Measurements from ENCODE around the gene PHACTR3. TPM values are rescaled to one million over a fixed set of nuclear protein-coding genes. Genes with fewer than 3 reads are reported as not detected.

The PHACTR3 gene
- total RNA-seq, 3 donors from 2014 or later, result 0.11 TPM; not detected in 2

- no peaks in the 10 kb centered on the region for H3K4me1 Mint-ChIP-seq (ENCODE audit: low read depth)
- DNase-seq, result no peak
- ATAC-seq, result no peak
- H3K27me3 Mint-ChIP-seq (ENCODE audit: low read depth), result peaks cover 11% of the 10 kb centered on the region
- H3K9me3 Mint-ChIP-seq, result no peaks in the 10 kb centered on the region
- no peaks in the 10 kb centered on the region for H3K36me3 Mint-ChIP-seq (ENCODE audit: insufficient read depth)
- no peak overlapping the region for H3K4me3 Mint-ChIP-seq
Measured at GRCh38 chr20:59754551-59754950, 150.2 kb downstream of the PHACTR3 start.

GRCh38 chr20:59756241-59756640, 151.9 kb downstream of the PHACTR3 start:
- peaks cover 15% of the 10 kb centered on the region for H3K27me3 Mint-ChIP-seq (ENCODE audit: low read depth)
- ATAC-seq (no peak), DNase-seq (no peak)
- H3K9me3 Mint-ChIP-seq, result no peaks in the 10 kb centered on the region
- H3K4me1 Mint-ChIP-seq (ENCODE audit: low read depth), result no peaks in the 10 kb centered on the region
- no peaks in the 10 kb centered on the region for H3K36me3 Mint-ChIP-seq (ENCODE audit: insufficient read depth)
- no peak overlapping the region for H3K4me3 Mint-ChIP-seq

- H3K4me3 Mint-ChIP-seq, result no peak overlapping the region
- peaks cover 7% of the 10 kb centered on the region for H3K9me3 Mint-ChIP-seq
- DNase-seq (no peak), ATAC-seq (no peak)
- no peaks in the 10 kb centered on the region for H3K36me3 Mint-ChIP-seq (ENCODE audit: insufficient read depth)
- peaks cover 6% of the 10 kb centered on the region for H3K27me3 Mint-ChIP-seq (ENCODE audit: low read depth)
- H3K4me1 Mint-ChIP-seq (ENCODE audit: low read depth), result no peaks in the 10 kb centered on the region
Measured at GRCh38 chr20:59764037-59764436, 159.7 kb downstream of the PHACTR3 start.

- Mint-ChIP-seq H3K4me1 (ENCODE audit: low read depth) (no peaks in the 10 kb centered on the region), H3K27me3 (ENCODE audit: low read depth) (peaks cover 1% of the 10 kb centered on the region), H3K36me3 (ENCODE audit: insufficient read depth) (no peaks in the 10 kb centered on the region), H3K4me3 (no peak overlapping the region), H3K9me3 (peaks cover 7% of the 10 kb centered on the region)
- ATAC-seq, result no peak
- no peak for DNase-seq
Measured at GRCh38 chr20:59765599-59766177, 161.3 kb downstream of the PHACTR3 start.

- ATAC-seq, result no peak
- peaks cover 7% of the 10 kb centered on the region for H3K9me3 Mint-ChIP-seq
- H3K4me1 Mint-ChIP-seq (ENCODE audit: low read depth), result no peaks in the 10 kb centered on the region
- H3K36me3 Mint-ChIP-seq (ENCODE audit: insufficient read depth), result no peaks in the 10 kb centered on the region
- DNase-seq, result no peak
- H3K27me3 Mint-ChIP-seq (ENCODE audit: low read depth), result peaks cover 1% of the 10 kb centered on the region
- H3K4me3 Mint-ChIP-seq, result no peak overlapping the region
Measured at GRCh38 chr20:59767656-59768055, 163.3 kb downstream of the PHACTR3 start.

GRCh38 chr20:59770270-59770669, 165.9 kb downstream of the PHACTR3 start:
- Mint-ChIP-seq H3K36me3 (ENCODE audit: insufficient read depth) (no peaks in the 10 kb centered on the region), H3K4me1 (ENCODE audit: low read depth) (no peaks in the 10 kb centered on the region), H3K27me3 (ENCODE audit: low read depth) (no peaks in the 10 kb centered on the region), H3K9me3 (no peaks in the 10 kb centered on the region), H3K4me3 (no peak overlapping the region)
- ATAC-seq (no peak), DNase-seq (no peak)

- DNase-seq (no peak), ATAC-seq (no peak)
- no peaks in the 10 kb centered on the region for H3K27me3 Mint-ChIP-seq (ENCODE audit: low read depth)
- H3K4me1 Mint-ChIP-seq (ENCODE audit: low read depth), result no peaks in the 10 kb centered on the region
- no peaks in the 10 kb centered on the region for H3K9me3 Mint-ChIP-seq
- H3K36me3 Mint-ChIP-seq (ENCODE audit: insufficient read depth), result no peaks in the 10 kb centered on the region
- no peak overlapping the region for H3K4me3 Mint-ChIP-seq
Measured at GRCh38 chr20:59770851-59771250, 166.5 kb downstream of the PHACTR3 start.

GRCh38 chr20:59771506-59772372, 167.4 kb downstream of the PHACTR3 start:
- H3K36me3 Mint-ChIP-seq (ENCODE audit: insufficient read depth), result no peaks in the 10 kb centered on the region
- H3K27me3 Mint-ChIP-seq (ENCODE audit: low read depth), result peaks cover under 1% of the 10 kb centered on the region
- ATAC-seq, result no peak
- H3K9me3 Mint-ChIP-seq, result no peaks in the 10 kb centered on the region
- no peak for DNase-seq
- no peaks in the 10 kb centered on the region for H3K4me1 Mint-ChIP-seq (ENCODE audit: low read depth)
- no peak overlapping the region for H3K4me3 Mint-ChIP-seq

- Mint-ChIP-seq H3K27me3 (ENCODE audit: low read depth) (peaks cover 3% of the 10 kb centered on the region), H3K36me3 (ENCODE audit: insufficient read depth) (no peaks in the 10 kb centered on the region), H3K4me3 (no peak overlapping the region), H3K4me1 (ENCODE audit: low read depth) (no peaks in the 10 kb centered on the region), H3K9me3 (no peaks in the 10 kb centered on the region)
- no peak for DNase-seq
- ATAC-seq, result no peak
Measured at GRCh38 chr20:59772373-59772705, 168.0 kb downstream of the PHACTR3 start.

GRCh38 chr20:59772931-59773913, 168.9 kb downstream of the PHACTR3 start:
- Mint-ChIP-seq H3K4me3 (no peak overlapping the region), H3K9me3 (no peaks in the 10 kb centered on the region), H3K27me3 (ENCODE audit: low read depth) (peaks cover 3% of the 10 kb centered on the region), H3K4me1 (ENCODE audit: low read depth) (no peaks in the 10 kb centered on the region), H3K36me3 (ENCODE audit: insufficient read depth) (no peaks in the 10 kb centered on the region)
- DNase-seq (no peak), ATAC-seq (no peak)

GRCh38 chr20:59774204-59774641, 169.9 kb downstream of the PHACTR3 start:
- Mint-ChIP-seq H3K9me3 (no peaks in the 10 kb centered on the region), H3K36me3 (ENCODE audit: insufficient read depth) (no peaks in the 10 kb centered on the region), H3K4me3 (no peak overlapping the region), H3K4me1 (ENCODE audit: low read depth) (no peaks in the 10 kb centered on the region), H3K27me3 (ENCODE audit: low read depth) (peaks cover 3% of the 10 kb centered on the region)
- DNase-seq (no peak), ATAC-seq (no peak)

GRCh38 chr20:59774921-59775686, 170.8 kb downstream of the PHACTR3 start:
- DNase-seq, result no peak
- H3K4me3 Mint-ChIP-seq, result no peak overlapping the region
- peaks cover 3% of the 10 kb centered on the region for H3K27me3 Mint-ChIP-seq (ENCODE audit: low read depth)
- no peaks in the 10 kb centered on the region for H3K36me3 Mint-ChIP-seq (ENCODE audit: insufficient read depth)
- no peaks in the 10 kb centered on the region for H3K9me3 Mint-ChIP-seq
- ATAC-seq, result no peak
- no peaks in the 10 kb centered on the region for H3K4me1 Mint-ChIP-seq (ENCODE audit: low read depth)

- Mint-ChIP-seq H3K4me1 (ENCODE audit: low read depth) (no peaks in the 10 kb centered on the region), H3K27me3 (ENCODE audit: low read depth) (peaks cover 3% of the 10 kb centered on the region), H3K9me3 (no peaks in the 10 kb centered on the region), H3K4me3 (no peak overlapping the region), H3K36me3 (ENCODE audit: insufficient read depth) (no peaks in the 10 kb centered on the region)
- no peak for DNase-seq
- no peak for ATAC-seq
Measured at GRCh38 chr20:59775687-59776055, 171.3 kb downstream of the PHACTR3 start.

Data from activated T-cell treated with anti-CD3 and anti-CD28 coated beads, Interleukin-2, amount 50 U/mL, for 4 hours (primary cell).